ENCODE data around the gene HPCAL4. TPM values are rescaled to one million over a fixed set of nuclear protein-coding genes. Genes with fewer than 3 reads are reported as not detected.
A peak's percentile ranks its signal among the peaks of the same experiment; 100 is the strongest.

The HPCAL4 gene
- 1 to 10 TPM in 1 of 4 donors, under 1 TPM in 3; 0.48 to 1.7 (median 0.90) TPM for polyA plus RNA-seq (ENCODE audit: insufficient read length in 4 of 4)

DNA sequence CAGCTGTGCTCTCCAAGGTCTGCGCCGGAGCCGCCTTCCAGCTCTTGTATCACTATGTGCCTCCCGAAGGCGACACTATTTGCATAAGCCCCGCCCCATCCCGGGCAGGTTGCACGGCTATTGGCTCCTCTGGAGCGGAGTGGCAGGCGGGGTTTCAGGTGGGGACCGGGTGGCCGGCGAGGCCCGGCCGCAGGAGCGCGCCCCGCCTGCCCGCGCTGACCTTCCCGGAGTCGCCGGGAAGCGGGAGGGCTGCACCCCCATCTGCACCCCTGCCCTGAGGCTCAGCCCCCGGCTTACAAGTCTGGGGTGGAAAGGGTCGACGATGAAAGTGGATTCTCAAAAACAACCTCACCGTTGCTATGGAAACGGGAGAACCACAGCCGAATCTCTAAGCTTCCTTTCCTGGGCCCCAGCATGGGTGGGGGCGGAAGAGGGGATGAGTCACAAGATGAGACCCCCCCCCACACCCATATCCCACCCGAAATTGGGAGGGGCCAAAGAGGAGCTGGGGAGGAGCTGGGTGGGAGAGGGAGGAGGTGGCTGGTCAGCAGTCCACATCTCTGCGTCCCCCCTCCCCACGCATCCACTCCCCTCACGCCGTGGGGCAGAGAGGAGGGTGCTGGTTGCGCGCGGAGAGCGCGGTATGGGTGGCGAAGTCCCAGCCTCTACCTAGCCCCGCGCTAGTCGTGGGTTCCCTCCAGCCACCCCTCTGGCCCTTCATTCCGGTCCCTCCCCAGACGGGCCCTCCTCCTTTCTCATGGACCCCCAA is at the start of gene HPCAL4:
HPCAL4 (minus strand) TSS at position 51 of the 769 bp plus-strand sequence. CDS start 6,830 bp downstream, outside the sequence.
- DNase-seq (ENCODE audit: low read depth in 4 of 4, low spot score in 2 of 4) = peak; percentile 50 to 89 (median 74)

DNA sequence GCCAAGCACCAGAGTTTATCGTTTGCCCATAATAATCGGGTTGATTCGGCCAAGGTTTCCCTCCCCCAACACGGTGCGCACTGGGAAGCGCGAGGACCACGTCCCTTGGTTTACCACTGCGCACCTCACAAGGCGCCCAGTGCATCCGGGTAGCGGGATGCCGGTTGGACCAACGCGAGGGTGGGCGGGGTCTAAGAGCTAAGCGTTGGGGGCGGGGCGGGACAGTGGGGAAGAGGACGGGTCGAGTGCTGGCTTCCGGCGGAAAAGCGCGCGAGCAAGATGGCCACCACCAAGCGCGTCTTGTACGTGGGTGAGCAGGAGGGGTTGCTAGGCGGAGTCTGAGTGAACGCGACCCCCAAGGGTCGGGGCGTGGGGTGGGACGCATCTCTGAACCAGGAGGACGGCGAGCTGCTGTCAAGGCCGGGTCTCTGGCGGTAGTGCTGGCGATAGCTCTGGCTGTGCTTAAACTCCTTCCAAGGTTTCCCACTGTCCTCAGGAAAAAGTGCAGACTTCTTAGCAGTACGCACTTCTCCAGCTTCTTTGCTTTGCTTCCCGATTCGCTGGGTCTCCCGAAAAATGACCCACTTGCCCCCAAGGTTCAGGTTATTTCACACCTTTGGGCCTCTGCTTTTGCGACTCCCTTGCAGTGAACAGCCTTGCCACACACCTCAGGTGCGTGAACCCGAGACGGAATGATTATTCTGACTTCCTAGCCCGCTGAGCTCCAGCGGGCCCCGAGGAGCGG is 47.6 kb upstream of the HPCAL4 start, which contains the start of gene PPIE:
PPIE (plus strand) TSS at position 261 of the 745 bp plus-strand sequence; CDS start at position 280, 19 bp downstream.
- peak; percentile 41 to 87 (median 76) for DNase-seq (ENCODE audit: low read depth in 4 of 4, low spot score in 2 of 4)

DNA sequence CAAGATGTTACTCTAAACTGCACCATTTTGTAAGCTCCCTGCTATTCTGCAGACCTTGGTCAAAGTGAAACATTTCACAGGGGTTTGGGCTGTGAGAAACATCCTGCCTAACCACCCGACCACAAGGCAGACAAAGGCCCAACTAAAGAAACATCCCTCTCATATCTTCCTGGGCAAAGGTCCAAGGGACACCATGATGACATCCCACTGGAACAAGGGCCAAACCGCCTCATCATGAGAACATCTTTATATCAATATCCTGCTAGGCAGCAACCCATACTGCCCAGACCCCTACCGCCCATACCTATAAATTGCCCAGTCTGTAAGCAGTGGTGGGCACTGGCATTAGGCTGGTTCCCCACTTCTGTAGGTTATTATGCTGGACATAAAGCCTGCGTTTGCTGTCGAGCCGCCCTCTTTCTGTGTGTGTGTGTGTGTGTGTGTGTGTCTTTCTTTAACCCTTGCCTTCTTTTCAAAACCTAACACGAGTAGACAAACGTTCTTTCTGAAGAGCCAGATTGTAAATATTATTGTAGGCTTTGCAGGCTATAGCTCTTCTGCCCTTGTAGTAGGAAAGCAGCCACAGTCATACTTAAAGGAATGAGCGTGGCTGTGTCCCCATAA is 46.4 kb upstream of the HPCAL4 start:
- no peak for DNase-seq (ENCODE audit: low read depth in 4 of 4, low spot score in 2 of 4)

DNA sequence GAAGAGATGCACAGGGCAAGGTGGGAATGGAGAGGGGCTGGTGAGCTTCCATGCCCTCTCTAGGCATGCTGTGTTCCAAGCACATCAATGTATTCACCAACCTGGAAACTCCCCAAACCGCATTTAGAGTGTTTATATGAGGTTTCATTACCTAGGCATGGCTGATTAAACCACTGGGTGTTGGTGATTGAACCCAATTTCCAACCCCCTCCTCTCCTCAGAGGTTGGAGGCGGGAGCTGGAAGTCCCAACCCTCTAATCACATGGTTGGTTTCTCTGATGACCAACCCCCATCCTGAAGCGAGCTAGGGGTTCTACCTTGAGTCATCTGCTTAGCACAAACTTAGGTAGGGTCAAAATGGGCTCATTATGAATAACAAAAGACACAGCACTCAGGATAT is 44.5 kb upstream of the HPCAL4 start:
- DNase-seq (ENCODE audit: low read depth in 4 of 4, low spot score in 2 of 4) = no peak

DNA sequence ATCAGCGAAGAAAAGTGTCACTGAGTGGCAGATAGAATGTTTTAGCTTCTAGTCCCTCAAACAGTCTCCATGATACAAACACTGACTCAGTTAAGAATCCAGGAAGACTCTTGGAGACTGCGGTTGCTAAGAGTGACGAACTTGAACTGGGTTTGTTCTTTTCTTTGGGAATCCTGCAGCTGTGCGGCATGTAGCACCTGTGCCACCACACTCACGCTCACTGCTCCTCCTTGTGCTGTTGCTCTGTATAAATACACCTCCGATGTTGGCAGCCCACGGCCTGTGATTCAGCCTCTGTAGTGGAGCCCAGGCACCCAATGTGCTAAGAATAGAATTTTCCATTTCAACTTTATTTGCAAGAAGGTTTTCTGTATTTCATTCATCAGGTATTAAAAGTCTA is 41.9 kb upstream of the HPCAL4 start:
- DNase-seq (ENCODE audit: low read depth in 4 of 4, low spot score in 2 of 4) = no peak

DNA sequence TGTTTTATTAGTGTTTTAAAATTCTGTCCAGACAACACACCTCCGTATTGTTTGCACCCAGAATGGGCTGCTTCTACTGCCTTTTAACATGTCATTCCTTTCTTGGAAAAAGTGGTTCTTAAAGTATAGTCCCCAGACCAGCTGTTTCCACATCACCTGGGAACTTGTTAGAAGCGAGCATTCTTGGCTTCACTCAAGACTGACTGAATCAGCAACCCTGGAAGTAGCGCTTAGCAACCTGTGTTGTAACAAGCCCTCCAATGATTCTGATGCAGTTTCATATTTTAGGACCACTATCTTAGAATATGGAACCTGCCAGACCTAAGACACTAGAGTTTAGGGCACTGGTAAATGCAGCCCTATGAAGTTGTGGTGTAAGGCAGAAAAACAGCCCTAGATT is 41.5 kb upstream of the HPCAL4 start:
- no peak for DNase-seq (ENCODE audit: low read depth in 4 of 4, low spot score in 2 of 4)

DNA sequence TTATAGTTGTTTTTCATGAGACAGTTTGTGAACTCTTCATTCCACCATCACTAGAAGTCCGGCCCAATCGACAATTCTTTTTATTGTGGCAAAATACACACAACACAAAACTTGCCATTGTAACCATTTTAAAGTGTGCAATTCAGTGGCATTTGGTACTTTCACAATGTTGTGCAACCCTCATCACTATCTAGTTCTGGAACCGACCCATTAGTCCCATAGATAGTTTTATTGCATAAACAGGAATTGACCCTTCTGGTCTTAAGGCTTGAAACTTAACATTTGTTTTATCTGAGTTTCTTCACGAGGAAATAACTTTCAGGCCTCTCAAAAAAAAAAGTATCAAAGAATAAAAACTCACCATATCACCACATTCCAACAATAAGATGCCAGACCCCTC is 38.6 kb upstream of the HPCAL4 start:
- no peak for DNase-seq (ENCODE audit: low read depth in 4 of 4, low spot score in 2 of 4)

DNA sequence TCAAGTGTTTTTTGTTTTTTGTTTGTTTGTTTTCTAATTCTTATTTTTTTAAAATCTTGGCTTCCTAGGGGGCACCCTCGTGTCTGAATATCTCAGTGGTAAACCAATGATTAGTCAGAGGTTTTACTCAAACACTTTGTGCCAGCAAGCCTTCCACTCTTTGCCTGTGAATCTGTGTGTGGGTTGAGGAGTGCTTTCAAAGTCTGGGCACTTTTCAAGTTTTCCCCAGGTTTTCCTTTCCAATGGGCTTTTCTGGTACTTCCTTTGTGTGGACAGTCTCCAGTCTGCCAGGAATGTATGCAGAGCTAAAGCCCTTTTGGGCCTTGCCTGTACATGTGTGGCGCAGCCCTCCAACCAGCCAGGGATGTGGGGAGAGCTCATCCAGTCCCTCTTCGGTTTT is 37.8 kb upstream of the HPCAL4 start:
- no peak for DNase-seq (ENCODE audit: low read depth in 4 of 4, low spot score in 2 of 4)

DNA sequence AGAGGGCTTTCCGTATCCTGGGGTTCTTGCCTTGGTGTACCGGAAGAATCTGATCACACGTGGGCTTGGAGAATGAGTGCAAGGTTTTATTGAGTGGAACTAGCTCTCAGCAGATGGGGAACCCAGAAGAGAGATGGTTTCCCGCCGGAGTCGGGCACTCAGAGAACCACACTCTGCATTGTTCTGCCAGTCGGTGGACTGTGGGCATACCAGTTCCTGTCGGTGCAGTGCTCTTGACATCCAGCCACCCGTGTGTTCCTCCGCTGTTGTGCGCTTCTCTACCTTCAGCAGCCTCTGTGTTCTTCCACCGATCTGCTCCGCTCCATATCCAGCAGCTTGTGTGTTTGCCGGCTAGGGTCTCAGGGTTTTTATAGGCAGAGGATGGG is 36.7 kb upstream of the HPCAL4 start:
- no peak for DNase-seq (ENCODE audit: low read depth in 4 of 4, low spot score in 2 of 4)

DNA sequence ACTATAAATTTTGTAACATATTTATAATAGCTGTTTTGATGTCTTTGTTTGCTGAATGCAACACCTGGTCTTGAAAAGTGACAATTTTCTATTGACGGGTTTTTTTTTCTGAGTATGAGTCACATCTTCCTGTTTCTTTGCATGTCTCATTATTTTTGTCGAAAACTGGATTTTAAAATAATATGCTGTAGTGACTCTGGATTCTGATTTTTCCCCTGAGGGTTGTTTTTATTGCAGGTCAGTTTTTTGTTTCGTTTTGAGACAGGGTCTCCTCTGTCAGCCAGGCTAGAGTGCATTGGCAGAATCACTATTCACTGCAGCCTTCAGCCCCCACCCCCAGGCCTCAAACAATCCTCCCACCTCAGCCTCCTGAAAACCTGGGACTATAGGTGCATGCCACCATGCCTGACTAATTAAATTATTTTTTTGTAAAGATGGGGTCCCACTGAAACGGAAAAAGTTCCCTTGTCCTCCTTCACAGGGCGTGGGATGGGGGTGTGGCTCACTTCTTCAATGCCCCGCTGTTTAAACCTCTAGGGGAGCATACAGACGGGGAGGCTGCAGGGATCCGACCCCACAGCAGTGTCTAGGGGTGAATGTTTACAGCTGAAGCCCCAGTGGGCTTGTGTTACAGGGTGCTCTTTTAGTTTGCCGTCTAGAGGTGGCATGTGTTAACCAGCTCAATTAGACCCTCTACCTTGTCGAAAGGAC is 36.1 kb upstream of the HPCAL4 start:
- no peak for DNase-seq (ENCODE audit: low read depth in 4 of 4, low spot score in 2 of 4)

DNA sequence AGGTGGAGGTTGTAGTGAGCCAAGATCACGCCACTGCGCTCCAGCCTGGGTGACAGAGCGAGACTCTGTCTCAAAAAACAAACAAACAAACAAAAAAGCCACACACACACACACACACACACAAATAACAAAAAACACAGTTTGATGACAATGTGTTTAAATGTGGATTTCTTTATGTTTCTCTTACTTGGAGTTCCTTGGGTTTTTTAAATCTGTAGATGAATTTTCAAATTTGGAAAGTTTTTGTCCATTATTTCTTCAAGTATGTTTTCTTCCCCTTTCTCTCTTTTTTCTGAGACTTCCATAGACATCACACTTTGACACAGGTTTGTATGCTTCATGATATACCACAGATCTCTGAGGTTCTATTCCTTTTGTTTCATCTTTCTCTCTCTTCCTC is 35.4 kb upstream of the HPCAL4 start:
- DNase-seq (ENCODE audit: low read depth in 4 of 4, low spot score in 2 of 4) = no peak

DNA sequence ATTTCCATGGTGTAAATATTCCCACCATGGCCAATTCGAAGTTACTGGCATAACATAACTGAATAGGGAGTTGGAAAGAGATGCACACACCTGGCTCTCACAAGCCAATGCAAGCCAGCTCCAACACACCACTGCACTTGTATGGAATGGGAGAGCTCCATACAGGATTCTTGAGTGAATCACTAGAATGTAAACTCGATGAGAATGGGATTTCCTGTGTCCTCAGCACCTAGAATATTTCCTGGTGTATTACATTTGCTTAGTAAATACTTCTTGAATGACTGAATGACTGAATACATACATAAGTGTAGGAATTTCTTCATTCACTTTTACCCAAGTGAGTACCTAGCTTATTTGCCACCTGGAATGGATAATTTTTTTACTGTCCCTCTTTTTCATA is 31.3 kb upstream of the HPCAL4 start:
- DNase-seq (ENCODE audit: low read depth in 4 of 4, low spot score in 2 of 4) = no peak

DNA sequence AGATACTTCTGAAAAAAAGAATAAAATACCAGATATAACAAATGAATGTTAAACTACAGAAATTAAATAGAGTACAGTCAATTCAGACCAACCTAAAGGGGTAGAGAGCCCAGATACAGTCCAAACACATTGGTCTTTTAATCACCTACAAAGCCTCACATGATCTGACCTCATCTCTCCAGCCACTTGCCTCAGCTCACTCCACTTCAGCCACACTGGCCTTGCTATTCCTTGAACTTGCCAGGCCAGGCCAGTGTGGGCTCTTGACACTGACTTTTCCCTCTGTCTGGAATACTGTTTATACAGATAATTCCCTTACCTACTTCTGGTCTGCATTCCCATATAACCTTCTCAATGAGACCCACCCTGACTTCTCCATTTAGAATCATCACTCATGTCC is 30.4 kb upstream of the HPCAL4 start:
- DNase-seq (ENCODE audit: low read depth in 4 of 4, low spot score in 2 of 4) = no peak

DNA sequence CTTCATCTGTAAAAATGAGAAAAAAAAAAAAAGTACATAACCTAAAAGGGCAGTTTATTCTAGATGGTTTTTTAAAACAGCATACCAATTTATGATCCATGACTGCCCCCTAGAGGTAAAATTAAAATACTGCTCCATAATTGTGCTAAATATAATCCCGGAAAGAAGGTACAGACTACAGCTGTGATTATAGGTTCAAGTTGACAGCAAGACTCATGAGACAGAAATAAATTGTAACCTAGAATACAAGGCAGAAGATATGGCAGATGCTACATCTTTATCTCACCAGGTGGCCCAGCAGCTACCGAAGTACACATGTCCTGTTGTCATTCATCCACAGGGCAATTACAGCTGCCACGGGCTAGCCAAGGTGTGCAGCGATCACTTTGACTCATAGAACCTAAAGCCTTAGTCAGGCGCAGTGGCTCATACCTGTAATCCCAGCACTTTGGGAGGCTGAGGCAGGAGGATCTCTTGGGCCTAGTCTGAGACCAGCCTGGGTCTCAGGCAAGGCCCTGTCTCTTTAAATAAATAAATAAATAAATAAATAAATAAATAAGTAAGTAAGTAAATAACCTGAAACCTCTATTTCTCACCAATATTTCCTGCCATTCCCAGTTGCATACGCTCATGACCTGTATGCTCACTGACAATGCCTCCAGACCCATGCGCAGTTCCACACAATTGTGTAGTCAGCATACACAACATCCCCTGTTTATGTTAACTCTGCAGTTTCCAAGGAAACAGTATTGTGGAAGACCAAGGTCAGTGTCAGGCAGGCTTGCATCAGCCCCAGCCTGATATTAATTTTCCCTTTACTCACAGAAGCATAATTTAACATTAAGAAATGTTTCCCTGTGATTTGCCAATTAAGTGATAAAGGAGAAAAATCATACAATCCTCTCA is 29.1 kb upstream of the HPCAL4 start:
- DNase-seq (ENCODE audit: low read depth in 4 of 4, low spot score in 2 of 4) = peak; percentile 27 to 59 (median 43)

DNA sequence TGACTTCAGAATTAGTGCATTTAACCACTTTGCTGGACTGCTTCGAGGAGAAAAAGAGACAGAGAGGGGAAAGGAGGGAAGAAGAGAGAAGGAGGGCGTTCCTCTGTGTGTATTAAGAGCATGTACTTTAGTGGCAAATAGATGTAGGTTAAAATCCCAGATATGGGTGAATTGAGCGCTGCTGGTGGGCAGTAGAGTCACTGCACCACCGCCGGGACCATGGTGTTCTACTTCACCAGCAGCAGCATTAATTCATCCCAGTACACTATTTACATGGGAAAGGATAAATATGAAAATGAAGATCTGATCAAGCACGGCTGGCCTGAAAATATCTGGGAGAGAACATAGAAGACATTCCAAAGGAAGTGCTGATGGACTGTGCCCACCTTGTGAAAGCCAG is 26.6 kb upstream of the HPCAL4 start:
- DNase-seq (ENCODE audit: low read depth in 4 of 4, low spot score in 2 of 4) = no peak

DNA sequence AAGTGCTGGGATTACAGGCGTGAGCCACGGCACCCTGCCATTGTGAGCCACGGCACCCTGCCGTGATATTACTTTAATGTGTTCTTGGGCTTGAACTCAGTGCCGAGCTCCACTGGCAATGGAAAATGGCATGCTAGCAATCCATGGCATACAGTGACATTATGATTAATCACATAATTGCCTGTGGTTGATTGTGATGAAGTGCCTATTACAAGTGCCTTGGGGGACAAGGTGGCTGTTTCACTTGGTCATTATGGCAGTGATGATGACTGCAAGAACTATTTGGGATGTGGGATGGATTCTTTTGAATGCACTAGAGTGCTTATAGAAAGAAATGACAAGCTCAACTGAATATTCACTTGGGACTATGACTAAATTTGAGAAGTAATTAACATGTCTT is 22.3 kb upstream of the HPCAL4 start:
- no peak for DNase-seq (ENCODE audit: low read depth in 4 of 4, low spot score in 2 of 4)

DNA sequence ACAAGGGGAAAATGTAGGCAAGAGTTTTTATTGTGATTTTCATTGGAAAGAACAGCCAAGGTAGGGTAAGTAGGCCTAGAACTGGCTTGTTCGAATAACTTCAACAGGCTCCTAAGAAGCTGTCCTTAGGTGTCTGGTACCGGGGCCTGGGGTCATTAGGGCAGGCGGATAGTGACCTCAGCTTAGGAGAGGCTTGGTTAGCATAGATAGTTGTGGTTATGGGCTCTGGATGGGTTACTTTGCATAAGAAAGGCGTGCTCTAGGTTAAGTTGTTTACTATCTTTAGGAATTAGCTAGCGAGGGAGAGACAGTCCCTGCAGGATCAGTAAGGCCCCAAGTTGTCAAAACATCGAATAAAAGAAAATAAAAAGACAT is 20.7 kb upstream of the HPCAL4 start:
- DNase-seq (ENCODE audit: low read depth in 4 of 4, low spot score in 2 of 4) = no peak

DNA sequence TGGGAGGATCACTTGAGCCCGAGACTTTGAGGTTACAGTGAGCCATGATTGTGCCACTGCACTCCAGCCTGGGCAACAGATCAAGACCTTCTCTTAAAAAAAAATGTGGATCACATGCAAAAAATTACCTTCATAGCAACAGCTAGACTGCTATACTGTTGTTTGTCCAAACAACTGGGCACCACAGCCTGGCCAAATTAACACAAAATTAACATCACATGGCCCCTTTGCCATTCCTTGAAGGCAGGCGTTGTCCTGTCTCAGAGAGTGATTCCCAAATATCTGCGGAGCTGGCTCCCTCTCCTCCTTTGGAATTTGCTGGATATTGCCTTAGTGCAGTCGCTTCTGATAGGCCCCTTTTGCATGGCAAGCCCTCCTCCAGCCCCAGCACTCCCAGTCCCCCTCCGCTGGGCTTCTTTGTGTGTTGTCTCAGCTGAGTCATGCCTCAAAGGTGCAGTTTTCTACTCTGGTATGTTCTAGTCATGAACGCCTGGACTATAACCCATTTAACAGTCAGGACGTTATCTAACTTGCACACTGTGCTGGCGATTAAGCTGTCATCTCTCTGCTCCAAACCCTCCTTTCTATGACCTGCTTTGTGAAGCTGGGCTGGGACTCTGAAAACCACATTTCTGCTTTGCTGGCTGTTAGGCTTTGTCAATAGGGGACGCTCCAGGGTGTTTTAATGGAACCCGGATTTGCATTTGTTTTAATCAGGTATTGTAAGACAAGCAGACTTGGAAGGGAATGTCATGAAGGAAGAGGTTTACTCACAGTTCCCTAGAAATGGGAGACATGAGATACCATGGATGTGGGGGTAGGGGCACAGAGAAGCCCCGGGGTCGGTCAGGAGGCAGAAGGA is 20.1 kb upstream of the HPCAL4 start:
- DNase-seq (ENCODE audit: low read depth in 4 of 4, low spot score in 2 of 4) = no peak

DNA sequence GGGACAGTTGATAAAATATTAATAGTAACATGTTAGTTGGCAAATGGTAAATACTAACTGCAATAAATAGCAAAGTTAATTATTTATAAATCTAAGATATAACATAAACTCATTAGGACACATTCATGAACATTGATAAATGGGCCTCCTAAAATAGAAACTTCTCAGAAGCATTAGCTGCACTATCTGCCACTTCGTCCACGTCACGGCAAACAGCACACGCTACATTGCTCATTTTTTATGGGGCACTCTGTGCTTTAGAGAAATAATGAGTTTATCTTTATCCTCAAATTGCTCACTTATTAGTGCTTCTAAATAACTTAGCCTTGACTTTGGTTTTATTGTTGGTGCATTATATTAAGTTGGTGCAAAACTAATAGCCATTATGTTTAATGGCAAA is 16.3 kb upstream of the HPCAL4 start:
- no peak for DNase-seq (ENCODE audit: low read depth in 4 of 4, low spot score in 2 of 4)
